Stimulated activated CD4-positive, alpha-beta T cell treated with anti-CD3 and anti-CD28 coated beads, Interleukin-12 subunit alpha, Interleukin-12 subunit beta, amount 100 ng/mL, for 4 hours (primary cell): ENCODE results near the gene ZNF428.
"Not testable (repeated sequence)": the region's sequence is repeated elsewhere in the genome, so short reads cannot be mapped to it uniquely, and the experiment has no call there.

Experiments used
- DNase-seq: peaks from one replicate; pipeline ENCODE4 v3.0.0-alpha.2; 2020

ZNF428 gene

DNA sequence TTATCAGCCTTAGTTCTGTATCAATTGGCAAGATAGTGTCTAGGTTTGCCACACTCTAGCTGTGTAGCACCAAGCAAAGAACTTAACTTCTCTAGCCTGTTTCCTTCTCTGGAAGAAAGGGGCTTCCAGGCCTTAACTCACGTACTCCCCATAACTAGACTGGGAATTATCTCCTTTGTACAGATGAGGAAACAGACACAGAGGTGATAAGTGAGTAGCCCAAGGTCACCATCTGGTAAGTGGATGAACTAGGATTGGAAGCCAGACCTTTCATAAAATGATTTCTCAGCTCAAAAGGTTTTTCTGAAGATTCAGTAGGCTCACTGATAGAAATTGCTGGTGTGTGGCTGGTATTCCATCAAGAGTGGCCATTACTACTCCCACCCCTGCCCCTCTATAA lies 3.1 kb downstream of the ZNF428 start:
- DNase-seq, result no peak

DNA sequence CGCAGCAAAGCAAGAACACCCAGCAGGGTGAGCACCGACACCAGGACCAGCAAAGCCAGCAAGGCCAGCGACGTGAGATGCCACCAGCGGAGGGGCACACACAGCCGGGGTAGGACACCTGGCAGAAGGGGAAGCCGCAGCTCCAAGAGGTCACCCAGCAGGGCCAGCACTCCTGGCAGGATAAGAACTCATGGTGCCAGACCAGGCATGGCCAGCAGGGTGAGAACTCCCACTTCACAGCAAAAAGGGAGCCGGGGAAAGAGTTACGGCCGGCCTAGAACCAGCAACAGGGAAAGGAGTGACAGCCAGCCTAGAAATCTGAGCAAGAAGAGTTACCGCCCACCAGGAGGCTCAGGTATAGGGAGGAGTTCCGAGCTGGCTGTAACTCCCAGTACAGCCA lies 7.1 kb downstream of the ZNF428 start:
- no peak for DNase-seq

DNA sequence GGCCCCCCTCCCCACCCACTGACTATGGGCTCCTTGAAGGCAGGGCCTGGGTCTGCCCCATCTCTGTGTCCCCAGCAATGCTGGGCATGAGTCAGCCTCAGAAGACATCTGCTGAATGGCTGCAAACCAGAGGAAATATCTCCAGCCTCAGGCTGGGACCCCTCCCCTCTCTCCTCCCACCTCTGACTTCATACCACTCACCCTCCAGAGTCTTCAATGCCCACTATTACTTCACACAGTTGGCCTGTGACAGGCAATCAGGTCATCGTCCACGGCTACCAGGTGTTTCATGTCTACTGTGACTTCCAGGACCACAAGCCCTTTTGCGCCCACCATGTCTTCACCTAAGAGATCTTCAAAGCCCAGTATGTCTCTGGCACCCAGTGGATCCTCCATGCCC lies 7.6 kb downstream of the ZNF428 start, which contains the start of gene SRRM5:
TSS of gene SRRM5 (plus strand) at position 301 of the 400 bp plus-strand sequence. CDS start at position 335, 34 bp downstream.
- no peak for DNase-seq

DNA sequence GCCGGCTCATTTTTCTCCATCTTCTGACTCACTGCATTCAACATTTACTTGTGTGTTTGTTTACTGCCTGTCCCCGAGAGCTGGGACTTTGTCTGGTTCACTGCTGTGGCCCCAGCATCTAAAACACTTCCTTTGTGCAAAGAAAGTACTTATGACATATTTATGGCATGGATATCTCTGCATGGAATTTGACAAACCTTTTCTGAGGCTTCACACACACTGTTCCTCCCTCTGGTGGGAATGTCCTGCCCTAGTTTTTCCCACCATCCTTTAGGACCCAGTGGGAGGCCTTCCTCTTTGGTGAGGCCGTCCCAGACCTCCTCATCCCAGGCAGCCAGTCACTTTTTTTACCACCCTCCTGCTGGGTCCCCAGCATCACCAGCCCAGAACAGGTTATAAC lies 8.9 kb downstream of the ZNF428 start:
- no peak for DNase-seq

DNA sequence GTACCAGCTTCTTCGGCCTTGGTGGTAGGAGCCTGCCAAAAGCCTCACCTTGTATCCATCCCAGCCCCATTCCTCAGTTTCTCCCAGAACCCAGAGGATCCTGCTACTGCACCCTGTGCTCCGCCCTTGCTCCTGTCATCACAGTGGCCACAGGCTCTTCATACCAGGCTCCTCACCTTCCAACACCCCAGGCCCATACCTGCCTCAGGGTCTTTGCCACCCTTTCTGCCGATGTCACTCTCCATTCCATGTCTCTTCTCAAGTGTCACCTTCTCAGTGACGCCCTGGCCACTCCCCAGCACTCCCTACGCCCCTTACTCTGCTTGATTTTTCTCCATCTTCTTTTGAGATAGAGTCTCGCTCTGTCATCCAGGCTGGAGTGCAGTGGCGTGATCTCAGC lies 9.6 kb downstream of the ZNF428 start:
- no peak for DNase-seq

DNA sequence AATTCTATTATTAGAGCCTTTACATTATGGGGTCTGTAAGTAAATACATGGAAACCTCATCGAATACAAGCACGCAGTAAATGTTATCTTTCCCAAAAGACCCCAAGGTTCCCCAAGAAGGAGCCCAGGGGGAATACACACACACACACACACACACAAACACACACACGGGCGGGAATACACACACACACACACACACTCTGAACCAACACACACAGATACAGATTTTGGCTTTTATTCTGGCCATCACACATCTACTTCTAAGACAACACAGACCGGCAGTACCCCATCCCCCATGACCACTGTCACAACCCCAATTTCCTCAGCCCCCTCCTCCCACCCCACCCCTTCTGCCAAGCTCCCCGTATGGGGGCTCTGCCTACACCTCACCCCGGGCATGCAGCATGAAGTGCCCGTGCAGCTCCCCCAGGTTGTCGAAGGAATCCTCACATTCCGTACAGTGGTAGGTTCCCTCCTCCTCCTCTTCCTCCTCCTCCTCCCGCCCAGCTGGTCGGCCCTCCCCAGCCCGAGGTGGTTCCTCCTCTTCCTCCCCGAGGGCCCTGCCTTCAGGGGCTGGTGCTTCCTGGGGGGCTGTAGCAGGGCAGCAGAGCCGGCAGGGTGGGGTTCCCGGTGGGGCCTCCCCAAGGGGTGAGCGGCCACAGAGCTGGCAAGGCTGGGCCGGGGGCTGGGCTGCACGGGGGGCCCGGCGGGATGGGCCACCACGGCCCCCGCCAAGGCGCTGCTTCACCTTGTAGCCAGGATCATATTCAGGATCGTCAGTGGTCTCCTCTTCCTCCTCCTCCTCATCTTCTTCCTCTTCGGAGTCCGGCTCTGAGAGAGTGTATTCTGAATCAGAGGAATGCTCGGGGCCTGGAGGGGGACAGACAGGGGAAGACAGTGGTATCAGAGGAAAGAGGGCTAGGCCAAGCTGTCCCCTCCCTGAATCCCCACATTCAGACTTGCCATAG lies 11.9 kb downstream of the ZNF428 start:
- DNase-seq, result no peak

DNA sequence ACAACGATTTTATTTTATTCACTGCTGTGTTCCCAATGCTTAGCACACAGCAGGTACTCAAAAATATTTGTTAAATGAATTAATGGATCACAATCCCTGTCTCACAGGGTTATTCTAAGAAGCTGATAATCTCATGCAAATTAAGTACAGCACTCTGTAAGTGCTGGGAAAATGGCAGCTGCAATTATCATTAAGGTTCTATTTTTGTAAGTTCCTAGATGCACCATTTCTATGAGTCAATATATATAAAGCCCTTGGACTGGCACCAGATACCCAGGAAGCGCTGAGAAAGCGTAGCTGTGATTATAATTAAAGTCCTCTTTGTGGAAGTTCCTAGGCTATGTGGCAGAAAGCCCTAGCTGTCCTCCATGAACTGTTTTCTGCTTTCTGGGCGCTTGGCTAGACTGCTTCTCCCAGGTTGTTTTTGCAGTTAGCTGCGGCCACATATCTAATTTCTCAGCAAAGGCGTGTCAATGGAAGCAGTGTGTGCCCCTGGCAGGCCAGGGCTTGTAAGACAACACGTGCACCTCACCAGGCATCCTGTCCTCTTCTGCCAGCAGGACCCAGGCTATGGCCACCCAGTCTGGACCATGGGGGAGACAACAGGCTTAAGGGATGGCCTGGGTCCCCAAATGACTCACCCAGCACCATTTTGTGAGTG lies 12.7 kb downstream of the ZNF428 start:
- no peak for DNase-seq

DNA sequence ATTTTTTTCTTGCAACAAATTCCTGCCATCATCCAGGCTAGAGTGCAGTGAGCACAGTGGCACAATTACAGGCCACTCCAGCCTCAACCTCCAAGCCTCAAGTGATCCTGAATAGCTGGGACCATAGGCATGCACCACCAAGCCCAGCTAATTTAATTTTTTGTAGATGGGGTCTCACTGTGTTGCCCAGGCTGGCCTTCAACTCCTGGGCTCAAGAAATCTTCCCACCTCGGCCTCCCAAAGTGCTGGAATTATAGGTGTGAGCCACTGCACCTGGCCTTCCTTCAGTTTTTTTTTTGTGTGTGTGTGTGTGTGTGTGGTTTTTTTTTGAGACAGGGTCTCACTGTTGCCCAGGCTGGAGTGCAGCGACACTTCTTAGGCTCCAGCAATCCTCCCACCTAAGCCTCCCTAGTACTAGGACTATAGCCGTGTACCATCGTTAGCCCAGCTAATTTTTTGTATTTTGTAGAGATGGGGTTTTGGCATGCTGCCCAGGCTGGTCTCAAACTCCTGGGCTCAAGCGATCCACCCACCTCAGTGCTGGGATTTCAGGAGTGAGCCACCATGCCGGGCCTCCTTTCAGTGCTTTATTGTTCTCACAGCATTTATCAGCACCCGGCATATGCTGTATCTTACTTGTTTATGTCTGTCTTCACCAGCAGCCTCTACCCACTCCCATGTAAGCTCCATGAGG lies 13.4 kb downstream of the ZNF428 start:
- no peak for DNase-seq

DNA sequence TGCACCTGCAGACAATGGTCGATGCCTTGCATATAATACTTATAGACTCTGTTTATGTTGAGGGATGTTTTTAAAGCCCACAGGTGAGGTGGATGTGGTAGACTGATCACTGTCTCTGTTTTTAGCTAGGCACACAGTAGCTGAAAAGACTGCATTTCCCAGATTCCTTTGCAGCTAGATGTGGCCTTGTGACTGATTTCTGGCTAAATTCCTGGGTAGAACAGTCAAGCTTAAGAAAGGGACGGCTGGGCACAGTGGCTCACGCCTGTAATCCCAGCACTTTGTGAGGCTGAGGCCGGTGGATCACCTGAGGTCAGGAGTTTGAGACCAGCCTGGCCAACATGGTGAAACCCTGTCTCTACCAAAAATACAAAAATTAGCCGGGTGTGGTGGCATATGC lies 19.1 kb downstream of the ZNF428 start:
- not testable (repeated sequence) for DNase-seq

DNA sequence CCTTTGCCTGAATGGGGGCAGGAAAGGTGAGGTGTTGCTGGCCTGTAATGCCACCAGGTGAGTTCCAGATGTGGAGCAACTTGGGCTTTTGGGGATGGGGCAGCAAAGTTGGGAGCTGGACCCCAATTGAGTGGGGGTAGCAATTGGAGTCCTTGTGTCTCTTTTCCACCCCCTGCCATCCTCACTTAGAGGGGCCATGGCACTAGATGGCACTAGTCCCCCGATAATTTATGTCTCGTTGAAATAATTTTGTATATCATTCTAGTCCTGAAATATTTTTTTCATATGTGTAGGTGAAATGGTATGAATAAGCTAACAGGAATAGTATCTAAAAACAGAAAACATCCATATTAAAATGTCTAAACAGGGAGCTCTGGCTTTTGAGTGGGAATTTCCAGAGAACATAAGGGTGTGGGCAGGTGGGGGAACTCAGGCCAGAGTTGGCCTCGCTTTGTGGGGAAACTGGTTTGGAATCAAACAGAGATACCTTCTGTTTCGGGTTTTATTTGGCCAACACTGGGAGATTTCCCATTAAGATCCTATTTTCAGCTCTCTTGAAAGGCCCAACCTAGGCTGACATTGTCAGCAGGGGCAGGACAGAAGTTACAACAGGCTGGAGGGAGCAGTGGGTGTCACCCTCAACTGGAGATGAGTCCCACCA lies 19.7 kb downstream of the ZNF428 start:
- DNase-seq, result no peak

DNA sequence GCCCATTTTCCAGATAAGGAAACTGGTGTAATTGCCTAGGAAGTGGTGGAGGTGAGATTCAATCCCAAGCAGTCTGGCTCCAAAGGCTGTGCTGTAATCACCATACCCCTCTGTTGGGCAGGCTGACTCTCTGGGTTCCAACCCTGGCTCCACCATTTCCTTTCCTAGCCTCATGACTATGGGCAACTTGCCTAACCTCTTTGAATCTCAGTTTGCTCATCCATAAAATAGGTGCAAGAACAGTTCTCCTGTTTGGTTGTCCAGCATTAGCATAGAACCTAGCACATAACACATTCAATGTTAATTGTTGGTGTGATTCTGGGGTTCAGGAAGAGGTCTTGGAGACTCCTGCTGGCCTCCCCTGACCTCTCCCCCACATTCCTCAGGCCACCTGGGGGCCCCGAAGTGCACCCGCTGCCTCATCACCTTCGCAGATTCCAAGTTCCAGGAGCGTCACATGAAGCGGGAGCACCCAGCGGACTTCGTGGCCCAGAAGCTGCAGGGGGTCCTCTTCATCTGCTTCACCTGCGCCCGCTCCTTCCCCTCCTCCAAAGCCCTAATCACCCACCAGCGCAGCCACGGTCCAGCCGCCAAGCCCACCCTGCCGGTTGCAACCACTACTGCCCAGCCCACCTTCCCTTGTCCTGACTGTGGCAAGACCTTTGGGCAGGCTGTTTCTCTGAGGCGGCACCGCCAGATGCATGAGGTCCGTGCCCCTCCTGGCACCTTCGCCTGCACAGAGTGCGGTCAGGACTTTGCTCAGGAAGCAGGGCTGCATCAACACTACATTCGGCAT lies 20.8 kb downstream of the ZNF428 start:
- no peak for DNase-seq

DNA sequence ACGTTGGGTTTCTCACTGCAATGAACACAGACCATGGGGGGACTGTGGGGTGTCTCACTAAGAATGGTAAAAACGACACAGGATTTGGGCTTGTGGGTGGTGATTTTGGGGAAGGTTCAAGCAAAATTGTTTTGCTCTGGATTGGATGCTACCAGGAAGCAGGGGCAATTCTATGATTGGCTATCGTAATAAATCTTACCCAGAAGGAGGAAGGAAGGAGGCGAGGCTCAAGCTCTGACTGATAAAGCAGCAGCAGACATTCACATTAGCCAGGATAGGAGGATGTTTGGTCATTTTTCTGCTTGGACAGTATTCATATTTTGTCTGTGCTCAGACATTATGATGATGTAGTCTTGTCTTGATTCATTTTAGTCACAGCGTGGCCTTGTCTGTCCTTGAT lies 21.6 kb downstream of the ZNF428 start:
- no peak for DNase-seq

DNA sequence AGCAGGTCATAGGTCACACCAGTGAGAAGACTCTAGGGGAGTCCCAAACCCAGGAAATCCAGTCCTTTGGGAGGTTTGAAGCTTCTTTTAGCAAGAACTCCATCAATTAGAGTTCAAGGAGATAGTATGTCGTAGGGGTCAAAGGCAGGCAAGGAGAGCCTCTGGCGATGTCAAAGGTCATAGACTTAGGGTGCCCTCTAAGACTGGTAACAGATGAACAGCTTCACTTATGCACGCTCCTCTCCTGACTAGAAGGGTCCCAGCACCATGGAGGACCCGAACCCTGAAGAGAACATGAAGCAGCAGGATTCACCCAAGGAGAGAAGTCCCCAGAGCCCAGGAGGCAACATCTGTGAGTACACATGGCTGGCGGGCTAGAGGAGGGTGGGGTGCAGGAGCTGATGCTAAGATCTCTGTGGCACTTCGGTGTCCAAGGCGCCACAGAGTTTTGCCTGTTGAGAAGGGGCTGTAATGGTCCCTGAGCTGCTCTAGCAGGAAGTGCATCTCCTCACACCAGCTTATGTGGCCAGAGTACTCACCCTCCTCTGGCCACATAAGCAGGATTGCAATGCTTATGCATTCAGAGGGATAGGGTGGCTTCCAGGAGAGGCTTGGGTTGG lies 22.5 kb downstream of the ZNF428 start:
- no peak for DNase-seq

DNA sequence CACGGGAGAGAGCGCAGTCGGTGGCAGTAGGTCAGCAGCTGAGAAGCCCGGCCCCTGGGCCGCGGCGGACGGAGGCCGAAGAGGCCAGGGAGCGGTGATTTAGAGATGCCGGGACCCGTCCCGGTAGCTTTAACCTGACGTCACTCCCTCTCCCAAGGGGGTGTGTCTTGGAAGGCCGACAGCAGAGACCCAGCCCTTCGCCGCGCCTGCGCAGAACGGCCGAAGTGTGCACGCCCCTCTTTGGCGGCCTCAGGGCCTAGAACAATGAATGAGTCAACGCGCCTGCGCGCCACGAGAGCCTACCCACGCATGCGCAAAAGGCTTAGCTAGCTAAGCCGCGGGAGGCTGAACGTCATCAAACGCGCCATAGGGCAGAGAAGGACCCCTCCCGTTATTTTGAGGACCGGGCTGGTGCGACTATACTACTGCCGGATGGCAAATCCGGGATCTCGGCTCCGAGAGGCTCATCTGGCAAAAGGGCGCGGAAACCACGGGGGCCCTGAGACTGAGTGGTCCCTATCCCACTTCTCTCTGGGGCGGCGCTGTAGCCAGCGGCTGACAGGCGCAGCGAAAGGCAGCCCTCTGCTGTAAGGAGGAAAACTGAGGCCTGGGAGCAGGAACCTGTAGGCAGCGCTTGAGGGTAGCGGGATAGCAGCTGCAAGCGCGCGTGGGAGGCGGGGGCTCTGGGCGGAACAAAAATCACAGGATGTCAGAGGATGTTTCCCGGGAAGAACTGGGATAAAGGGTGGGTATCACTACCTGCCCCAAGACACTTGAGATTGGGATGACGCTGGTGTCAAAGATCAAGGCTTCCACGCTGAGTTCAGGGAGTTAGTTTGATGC lies 23.2 kb downstream of the ZNF428 start, which contains the start of the genes IRGQ and ZNF576:
TSS of gene IRGQ (minus strand) at position 136 of the 843 bp plus-strand sequence. CDS start 796 bp downstream, outside the sequence.
TSS of gene ZNF576 (plus strand) at position 597 of the 843 bp plus-strand sequence. CDS start 514 bp downstream, outside the sequence.
- peak; percentile 100 for DNase-seq

DNA sequence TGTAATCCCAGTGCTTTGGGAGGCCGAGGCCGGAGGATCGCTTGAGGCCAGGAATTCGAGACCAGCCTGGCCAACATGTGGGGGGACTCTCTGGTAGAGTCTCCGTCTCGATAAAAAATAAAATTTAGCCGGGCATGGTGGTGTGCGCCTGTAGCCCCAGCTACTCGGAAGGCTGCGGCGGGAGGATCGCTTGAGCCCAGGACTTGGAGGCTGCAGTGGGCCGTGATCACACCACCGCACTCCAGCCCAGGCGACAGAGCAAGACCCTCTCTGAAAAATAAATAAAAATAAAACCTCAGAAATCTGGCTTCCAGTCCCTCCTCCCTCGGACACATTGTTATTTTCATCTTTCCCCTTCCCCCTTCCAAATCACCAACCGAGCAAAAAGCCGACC lies 23.8 kb downstream of the ZNF428 start:
- no peak for DNase-seq

DNA sequence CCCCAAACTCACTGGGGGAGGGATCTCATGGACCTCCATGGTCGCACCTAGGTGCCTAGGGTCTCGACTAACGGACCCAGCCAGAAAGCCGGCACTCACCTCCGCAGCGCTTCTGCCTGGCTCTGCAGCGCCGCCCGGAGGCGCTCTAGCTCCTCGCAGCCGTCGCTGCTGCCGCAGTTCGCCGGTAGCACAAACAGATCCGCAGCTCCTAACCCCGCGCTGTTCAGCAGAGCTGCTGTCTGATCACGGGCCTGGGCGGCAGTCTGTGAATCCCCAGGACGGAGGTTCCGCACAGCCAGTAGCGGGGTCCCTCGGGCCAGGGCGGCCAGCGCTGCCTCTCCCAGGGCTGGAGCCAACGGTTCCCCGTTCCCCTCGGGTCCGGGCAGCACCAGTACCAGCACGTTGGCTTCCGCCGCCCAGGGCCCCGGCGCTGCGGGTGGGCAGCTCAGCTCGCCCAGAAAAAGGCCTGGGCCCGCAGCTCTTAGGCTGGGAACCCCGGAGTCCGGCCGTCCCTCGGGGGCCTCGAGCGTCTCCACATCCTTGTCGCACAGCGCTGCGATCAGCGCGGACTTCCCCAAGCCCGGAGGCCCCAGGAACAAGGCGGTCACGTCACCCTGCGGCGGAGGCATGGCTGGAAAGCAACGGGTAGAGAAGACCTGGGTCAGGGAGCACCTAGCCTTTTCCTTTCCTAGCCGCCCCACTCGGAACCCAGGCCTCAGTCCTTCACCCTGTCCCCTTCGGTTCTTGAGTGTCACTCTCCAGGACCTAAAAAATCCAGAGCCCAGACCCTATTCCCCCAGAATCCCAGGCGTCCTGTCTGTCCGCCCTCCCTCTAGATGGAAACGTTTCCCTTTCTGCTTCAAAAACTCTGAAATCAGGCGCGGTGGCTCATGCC lies 24.5 kb downstream of the ZNF428 start:
- peak; percentile 67 for DNase-seq

DNA sequence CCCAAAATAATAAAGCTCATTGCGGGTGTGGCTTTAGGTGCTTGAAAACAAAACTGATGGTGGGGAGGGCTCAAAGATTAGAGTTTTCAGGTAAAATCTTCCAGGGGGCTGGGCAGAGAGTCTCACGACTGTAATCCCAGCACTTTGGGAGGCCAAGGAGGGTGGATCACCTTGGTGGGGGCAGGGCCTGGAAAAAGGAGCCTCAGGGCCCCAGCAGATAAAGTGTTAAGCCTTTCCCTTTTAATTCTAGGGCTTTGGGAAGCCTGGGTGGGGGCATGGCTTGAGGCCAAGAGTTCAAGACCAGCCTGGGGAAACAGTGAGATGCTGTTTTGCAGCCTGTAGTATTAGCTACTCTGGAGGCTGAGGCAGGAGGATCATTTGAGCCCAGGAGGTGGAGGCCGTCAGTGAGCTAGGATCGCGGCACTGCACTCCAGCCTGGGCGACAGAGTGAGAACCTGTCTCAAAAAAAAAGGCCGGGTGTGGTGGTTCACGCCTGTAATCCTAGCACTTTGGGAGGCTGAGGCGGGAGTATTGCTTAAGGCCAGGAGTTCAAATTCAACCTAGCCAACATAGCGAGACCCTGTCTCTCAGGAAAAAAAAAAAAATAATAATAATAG lies 25.2 kb downstream of the ZNF428 start:
- no peak for DNase-seq

DNA sequence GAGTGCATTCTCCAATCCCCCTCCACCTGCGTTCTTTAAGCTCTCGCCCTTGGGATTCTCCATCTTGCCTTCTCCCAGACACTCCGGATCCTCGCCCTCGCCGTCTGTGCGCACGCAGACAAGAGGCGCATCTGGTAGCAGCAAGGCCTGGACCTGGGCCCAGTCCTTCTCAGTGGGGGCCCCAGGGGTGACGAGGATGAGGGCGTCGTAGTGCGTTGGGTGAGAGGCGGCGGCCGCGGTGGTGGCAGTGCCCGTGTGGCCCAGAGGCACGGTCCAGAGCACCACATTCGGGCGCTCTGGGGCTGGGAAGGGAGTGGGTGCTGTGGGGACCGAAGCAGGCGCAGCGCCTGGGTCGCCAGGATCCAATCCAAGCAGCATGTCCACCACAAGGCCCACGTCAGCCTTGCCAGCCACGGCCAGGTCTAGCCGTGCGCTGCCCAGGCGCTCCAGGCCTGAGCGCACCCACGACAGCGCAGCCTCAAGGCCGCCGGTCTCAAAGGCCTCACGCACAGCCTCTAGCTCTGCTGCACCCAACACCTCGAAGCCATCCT lies 26.6 kb downstream of the ZNF428 start:
- DNase-seq, result no peak
